KG1 (cell line): ENCODE measurements around the gene GSS.

Source experiments
- DNase-seq: peaks from one replicate; lab custom pipeline; 2025; lab: John Stamatoyannopoulos, UW

The GSS gene

DNA sequence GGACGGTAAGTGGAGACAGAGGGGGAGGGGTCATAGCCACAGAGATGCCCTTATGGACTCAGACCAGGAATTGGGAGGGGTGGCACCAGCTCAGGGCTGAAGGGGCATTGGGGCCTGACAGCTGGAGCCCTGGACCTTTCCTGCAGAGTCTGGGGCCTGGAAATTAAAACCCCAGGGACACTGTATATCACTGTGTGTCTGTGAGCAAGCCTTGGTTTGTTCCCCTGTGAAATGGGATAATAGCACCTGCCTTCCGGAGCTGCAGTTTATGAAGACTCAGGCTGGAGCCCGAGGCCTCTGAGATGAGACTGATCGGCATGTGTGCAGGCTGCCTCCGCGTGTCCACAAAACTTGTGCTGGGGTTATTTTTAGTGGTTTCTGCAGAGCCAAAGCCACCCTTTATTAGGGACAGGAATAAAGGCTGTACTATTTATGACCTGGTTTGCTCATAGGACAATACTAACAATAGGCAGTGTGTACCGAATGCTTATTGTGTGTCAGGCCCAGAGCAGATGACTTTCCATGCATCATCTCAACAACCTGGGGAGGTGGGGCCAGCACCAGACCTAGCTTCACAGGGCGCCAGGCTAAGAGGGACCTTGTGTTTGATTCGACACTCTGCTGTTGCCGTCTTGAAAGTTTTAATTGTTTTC, 22.6 kb upstream of the GSS start:
- DNase-seq = no peak

DNA sequence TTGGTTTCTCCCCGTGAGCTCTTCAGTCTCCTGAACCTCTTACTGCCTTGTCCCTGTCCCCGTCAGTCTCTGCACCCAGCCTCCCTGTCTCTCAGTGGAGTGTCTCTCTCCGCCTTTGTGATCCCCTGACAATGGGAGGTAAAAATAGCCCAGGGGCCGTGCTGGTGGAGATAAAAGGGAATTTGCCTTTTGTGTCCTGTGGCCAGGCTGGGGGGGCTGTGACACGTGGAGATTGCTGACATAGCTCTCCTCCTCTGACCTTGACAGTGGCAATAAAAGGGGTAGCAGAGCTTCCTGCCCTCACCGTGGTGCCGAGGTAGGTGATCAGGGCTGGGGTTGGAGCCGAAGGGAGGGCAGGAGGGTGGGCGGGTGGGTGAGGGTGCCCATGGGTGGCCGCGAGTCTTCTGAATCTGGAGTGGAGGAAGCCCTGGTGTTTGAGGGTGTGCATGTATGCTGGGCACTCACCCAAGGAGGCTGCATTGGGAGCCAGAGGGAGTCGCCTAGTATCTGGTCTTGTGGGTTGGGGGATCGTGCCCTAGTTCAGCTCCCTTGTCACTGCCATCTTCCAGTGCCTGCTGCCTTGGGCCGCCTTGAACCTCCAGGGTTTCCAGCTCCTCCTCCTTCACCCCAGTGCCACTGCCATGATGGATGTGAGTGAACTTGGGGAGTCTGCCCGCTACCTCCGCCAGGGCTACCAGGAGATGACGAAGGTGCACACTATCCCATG, 21.9 kb upstream of the GSS start:
- DNase-seq = no peak

DNA sequence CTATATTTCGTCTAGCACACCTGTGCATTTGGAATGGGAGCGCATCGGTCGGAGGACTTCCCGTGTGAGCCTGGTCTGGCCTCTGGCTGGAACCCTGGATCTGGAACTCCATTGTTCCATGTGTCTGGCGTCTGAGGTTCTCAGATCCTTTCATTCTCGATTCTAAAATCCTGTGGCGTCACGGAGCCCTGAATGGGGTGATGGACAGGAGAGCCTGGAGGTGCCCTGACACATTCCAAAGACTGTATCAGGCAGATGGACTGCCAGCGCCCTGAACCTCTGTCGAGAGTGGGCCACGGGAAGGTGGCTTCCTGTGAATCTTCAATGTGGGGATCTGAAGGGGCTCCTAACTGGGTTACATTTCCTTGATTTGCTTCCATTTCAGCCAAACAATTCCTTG, 20.7 kb upstream of the GSS start:
- DNase-seq = no peak

DNA sequence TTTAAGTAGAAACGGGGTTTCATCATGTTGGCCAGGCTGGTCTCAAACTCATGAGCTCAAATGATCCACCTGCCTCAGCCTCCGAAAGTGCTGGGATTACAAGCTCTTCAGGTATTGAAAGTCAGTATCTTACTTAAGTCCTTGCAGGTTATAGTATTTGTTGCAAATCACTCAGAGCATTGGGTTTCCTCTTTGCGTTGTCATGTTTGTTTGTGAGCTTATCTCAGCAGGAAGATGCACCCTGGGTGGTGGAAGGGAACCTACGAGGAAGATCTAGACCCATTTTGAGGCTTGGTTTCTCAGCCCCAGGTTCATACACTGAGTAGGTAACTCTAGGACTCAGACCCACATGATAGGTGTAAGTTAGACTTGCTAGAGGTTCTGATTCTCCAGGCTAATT, 18.6 kb upstream of the GSS start:
- DNase-seq = no peak

DNA sequence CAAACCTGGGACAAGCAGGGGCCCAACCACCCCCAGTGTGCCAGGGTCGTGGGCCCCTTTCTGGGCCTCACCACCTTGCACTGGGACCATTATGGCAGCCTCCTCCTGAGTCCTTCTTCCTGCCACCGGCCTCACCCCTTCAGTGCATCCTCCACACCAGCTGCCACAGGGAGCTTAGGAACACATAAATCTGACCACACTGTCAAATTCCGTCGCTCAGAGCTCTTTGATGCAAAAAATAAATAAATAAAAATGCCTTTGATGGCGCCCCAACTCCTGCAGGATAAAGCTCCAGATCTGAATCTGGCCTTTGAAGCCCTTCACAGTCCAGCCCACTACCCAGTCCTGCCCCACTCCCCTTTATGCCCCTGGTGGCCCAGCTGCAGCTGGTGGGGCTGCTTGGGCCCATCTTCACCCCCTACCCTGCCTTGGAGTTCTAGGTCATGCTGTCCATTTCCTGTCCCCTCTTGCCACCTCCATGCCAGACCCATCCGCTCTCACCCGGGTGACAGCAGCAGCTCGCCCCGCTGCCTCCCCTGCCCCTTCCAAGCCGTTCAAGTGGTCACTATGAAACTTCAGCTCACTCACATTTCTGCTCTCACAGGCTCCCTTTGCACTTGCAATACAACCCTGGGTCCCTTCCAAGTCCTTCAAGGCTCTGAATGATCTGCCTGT, 16.1 kb upstream of the GSS start:
- no peak for DNase-seq

DNA sequence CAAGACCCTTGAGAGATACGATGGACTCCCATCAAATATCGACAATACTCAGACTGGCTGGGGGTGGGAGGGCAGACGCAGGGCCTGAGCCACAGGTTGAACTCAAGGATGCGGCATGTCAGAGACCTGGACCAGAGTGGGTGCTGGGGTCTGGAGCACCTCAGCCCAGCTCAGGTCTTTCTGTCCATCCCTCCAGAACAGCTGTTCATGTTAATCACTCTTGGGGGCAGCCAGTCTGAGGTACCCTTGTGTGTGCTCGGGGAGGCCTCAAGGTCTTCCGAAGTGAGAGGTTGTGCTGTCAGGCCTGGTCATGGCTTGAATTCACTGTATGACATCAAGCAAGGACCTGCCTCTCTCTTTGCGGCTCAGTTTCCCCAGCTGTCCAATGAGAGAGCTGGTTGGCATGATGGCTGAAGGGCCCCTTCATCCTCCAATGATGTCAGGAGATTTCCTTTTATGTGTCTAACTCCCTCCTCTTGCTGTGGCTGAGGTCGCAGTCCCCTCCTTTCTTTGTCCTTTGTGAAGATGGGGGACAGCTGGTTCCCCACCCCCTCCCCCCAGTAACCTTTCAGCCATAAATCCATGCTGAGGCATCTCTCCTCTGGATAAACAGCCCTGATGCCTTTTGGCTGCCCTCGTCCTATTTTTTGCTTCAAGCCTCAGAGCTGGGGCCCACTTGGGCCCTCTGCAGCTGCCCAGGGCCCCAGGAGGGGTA, 15.4 kb upstream of the GSS start:
- no peak for DNase-seq

DNA sequence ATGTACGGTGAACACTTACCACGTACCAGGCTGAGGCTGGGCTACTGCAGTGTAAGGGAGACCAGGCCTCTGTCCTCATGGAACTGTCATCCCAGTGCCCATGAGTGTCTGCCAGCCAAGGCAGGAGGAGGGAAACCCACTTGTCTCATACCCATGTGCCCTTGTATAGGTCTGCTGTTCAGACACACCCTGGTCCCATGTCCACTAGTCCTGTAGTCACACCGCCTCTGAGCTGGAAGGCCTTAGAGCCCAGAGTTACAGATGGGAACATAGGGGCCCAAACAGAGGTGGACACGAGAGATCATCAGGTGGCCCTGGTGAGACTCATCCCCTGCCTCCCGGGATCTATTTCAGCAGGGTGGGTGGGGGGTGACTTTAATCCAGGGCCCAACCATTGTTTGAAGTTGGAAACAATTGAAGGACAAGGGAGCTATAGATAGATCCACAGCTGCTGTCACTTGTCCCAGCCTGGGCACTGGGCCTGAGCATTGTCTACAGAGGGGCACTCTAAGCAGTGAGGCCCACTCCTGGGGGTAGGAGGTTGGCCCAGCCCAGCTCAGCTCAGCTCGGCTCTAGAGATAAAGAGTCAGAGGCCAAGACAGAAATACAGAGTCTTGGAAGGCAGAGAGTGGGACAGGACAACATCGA, 14.7 kb upstream of the GSS start:
- no peak for DNase-seq

DNA sequence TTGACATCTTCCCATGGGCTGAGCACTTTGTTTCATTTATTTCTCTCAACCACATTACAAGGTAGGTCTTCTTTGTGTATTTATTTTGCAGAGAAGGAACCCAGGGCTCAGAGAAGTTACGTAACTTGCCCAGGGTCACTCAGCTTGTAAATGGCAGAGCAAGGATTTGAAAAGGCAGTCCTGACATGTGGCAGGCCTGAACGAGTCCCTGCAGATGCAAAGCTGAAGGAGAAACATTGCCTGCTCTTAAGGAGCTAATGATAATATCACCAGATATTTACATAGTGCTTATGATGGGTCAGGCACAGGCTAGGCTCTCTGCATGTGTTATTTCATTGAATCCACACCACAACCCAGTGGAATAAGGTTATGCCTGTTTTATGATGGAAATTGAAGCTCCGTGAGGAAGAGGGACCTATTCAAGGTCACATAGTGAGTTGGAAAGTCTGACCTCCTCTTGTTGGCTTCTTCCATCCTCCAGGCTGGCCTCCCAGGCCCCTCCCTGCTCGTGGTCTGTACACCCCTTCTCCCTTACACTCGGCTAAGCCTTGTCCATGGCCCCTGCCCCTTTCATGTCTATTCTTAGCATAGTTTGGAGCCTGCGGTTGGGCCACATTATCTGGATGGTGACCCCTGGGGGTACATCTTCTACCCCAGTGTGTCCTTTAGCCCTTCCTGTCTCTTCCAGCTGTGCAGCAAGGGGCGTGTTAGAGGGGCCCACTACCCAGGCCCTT, 12.6 kb upstream of the GSS start:
- DNase-seq = no peak

DNA sequence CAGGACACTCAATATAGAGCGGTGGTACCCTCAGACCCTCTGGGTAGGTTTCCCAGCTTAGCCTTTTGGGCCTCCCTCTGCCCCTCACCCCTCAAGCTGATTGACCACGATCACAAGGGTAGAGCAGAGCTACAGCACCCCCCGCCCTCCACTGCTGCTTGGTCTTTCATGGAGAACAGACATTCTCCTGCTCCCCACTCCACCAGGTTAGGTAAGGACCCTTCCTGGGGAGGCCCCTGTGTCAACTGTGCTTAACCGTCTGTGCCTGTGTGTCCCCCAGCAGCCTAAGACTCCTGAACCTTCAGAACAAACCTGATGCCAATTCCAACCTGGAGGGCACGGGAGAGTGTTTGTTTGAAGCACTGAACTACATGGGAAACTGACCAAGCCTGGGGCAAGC, 11.8 kb upstream of the GSS start:
- DNase-seq = no peak

DNA sequence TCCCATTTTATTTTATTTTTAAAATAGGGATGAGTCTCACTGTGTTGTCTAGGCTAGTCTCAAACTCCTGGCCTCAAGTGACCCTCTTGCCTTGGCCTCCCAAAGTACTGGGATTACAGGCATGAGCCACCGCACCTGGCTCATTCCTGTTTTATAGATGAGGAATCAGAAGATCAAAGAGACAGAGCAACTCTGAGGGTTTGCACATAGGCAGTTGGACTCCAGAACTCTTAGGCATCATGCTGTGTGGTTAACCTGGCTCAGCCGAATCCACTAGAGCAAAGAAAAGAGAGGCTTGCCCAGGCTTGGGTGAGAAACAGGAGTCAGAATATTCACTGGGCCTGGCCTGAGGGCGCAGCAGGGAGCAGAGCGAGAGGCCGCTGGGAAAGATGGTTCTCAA, 9.4 kb upstream of the GSS start:
- no peak for DNase-seq

DNA sequence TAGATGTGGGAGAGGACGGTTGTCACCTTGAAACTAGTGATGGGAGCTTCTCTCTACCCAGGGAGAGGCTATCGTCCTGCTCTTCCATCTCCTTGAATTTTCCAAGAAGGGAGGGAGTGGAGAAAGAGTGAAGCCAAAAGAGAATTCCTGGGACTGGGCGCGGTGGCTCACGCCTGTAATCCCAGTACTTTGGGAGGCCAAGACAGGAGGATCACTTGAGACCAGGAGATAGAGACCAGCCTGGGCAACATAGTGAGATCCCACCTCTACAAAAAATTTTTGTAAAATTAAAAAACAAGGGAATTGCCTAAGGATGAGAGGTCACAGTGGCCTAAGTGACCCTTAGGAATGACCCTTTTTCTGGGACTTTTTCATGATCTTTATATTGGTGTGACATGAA, 8.9 kb upstream of the GSS start:
- DNase-seq = no peak

DNA sequence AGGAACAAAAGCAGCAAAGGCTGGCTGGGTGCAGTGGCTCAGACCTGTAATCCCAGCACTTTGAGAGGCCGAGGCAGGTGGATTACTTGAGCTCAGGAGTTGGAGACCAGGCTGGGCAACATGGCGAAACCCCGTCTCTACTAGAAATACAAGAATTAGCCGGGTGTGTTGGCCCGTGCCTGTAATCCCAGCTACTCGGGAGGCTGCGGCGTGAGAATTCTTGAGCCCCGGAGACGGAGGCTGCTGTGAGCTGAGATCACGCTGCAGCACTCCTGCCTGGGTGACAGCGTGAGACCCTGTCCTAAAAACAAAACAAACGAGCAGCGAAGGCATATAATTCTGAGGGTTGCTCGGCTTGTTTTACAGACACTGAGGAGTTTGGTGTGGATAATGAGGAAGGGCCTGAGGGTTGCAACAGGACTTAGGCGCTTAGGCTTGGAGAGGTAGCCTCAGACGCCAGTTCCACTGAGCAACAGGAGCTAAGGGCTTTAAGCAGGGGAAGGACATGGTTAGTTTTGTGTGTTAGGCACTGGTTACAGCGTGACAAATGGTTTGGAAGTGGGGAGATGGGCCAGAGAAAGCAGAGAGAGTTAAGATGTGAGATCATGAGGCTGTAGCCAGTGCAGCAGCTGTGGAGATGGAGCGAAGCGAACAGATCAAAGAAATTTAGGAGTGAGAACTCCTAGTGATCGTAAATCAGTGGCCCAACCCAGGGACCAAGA, 1.3 kb upstream of the GSS start:
- DNase-seq = no peak

DNA sequence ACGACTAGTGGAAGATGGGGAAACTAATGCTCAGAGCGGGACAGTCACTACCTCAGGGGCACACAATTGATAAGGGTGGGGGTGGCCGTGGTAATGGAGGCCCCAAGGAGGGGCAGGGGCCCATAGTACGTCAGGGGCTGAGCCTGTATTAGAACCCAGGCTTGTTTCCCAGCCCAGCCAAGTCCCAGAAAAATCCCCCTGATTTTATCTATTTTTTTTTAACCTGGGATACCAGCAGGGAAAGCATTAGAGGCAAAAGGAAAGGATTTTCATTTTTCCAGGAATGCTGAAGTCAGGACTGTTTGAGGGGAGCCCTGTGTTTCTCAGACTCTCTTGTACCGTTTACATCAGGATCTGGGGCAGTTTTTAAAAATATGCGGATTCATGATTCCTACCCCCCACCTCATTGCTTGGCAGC, 444 bp upstream of the GSS start:
- no peak for DNase-seq

DNA sequence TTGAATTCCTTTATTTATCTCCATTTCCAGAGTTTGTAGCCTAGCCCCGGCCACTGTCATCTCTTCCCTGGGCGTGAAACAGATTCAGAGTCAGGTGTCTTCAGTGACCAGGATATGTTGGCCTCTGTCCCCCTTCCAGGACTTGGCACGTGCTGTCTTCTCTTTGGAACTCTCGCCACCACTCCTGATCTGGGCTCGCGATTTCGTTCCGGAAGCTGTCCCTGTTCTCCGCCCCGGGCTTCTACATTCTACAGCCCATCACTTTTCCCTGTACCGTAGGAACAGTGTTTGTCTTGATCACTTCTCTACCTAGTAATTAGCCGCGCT, 739 bp downstream of the GSS start:
- no peak for DNase-seq

DNA sequence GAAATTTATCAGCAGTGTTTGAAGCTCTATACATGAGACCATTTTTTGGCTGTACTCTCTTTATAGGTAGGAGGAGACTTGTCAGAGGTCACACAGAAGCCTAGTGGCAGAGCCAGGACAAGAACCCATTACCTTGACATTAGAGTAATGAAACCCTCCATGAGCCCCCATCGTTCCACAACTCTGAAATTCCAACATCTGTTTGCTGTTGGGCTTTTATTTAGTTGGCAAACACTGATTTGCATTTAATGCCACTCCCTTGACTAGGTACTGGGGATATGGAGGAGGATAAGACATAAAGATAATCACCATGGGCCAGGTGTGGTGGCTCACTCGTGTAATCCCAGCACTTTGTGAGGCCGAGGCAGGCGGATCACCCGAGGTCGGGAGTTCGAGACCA, 1.6 kb downstream of the GSS start:
- no peak for DNase-seq

DNA sequence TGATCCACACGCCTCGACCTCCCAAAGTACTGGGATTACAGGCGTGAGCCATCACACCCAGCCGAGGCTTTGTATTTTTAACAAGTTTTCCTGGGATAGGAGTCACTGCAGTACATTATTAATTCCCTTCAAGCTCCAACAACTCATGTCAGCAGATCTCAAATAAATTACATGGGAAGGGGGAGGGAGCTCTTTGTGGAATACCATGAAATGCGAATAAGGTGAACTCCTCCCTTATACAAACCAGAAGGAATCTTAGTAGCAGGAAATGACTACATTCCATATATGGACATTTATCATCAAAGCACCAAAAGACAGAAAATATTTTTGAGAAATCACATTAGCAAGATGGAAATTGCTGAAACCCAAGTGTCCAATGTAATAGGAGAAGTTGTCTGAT, 2.9 kb downstream of the GSS start:
- no peak for DNase-seq

DNA sequence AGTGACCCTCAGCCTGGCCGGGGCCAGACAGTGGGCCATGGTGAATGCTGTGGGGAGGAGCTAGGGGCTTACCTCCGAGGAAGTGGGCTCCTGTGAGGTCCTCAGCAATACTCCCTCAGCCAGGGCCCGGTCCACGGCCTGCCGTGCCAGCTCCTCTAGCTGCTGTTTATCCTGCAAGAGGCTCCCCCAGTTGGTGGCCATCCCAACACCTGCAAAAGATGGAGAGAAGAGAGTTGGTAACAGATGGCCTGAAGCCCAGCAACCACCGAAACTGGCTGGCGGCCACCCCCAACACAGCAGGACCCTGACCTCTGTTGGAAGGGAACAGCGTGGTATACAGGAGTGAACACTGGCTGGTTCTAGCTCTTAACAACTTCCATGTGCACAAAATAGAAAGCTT, 4.0 kb downstream of the GSS start:
- no peak for DNase-seq

DNA sequence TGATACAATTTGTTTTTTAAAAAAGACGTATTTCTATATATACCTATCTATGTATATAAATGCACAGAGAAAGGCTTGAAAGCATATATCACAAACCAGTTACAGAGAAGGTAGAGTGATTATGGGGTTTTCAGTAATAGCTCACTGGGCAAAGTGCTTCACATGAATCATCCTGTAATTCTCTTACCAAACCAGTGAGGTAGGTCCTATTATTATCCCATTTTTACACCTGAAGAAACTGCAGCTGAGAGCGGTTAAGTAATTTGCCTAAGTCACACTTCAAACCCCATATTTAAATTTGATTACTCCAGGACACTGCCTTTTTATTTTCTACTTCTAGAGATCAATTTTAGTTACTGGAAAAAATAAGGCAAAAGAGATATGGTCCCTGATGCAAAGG, 4.4 kb downstream of the GSS start:
- DNase-seq = no peak

DNA sequence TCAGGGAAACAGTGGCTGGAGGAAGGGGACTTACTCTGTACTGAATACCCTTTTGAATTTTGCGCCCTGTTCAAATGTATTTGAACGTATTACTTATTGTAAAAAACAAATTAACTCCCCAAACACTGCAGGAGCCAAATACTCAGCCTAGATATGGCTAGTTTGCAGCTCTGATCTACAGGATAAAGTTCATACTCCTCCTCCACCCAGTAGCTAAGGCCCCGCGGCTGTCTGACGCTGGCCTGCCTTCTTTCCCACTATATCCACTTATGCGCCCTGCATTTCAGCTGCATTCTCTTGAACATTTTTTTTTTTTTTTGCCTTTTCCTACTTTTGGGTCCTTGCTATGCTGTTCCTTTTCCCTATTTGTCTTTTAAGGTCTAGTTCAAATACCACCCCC, 6.5 kb downstream of the GSS start:
- no peak for DNase-seq

DNA sequence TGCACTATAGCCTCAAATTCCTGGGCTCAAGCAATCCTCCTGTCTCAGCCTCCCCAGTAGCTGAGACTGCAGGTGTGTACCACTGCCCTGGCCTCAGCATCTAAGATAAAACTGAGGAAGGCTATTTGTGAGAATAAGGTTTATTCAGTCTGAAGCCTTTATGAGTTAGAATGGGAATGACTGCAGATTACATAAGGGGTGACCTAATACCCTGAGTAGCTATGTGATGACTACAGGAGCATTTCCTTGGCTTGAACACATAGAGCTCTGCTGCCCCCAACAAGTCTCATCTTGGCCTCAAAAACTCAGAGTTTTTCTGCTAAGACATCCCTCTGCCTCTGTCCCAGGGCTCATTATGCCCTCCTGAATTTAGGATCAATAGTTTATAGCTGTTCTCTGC, 7.6 kb downstream of the GSS start:
- DNase-seq = no peak

DNA sequence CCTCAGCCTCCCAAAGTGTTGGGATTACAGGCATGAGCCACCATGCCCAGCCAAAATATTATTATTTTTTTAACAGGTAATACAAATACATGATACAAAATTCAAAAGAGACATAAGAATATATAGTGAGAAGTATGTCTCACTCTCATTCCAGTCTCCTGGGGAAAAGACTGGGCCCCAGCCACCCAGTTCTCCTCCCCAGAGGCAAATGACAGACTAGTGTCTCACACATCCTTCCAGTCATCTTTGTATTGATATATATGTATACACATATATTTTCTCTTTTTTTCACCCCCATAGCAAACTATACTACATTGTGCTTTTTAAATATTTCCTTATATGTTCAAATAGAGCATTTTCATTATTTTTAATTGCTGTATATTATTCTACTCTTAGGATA, 8.3 kb downstream of the GSS start:
- no peak for DNase-seq
